SJCRH30 (cell line): ENCODE measurements around the gene KDELR3. TPM values are rescaled to one million over a fixed set of nuclear protein-coding genes. Genes with fewer than 3 reads are reported as not detected.

Experiments
- DNase-seq, 2 experiments: peaks; one replicate each; pipeline ENCODE4 v3.0.0-alpha.2; 2015 to 2020
- H3K27ac ChIP-seq: fragments of 250-450 bp; sonication (Bioruptor Pico); 2 replicates; pipeline ENCODE4 v1.5.1; 2020; ENCODE audit warnings: mild to moderate bottlenecking, moderate library complexity
- H3K27me3 ChIP-seq: fragments of 250-450 bp; sonication (Bioruptor Pico); 2 replicates; pipeline ENCODE4 v1.5.1; 2020; ENCODE audit warnings: mild to moderate bottlenecking, moderate library complexity
- H3K36me3 ChIP-seq: fragments of 250-450 bp; sonication (Bioruptor Pico); 2 replicates; pipeline ENCODE4 v1.5.1; 2020; ENCODE audit warnings: mild to moderate bottlenecking, moderate library complexity
- H3K4me1 ChIP-seq: fragments of 250-450 bp; sonication (Bioruptor Pico); 2 replicates; pipeline ENCODE4 v1.5.1; 2020; ENCODE audit warnings: mild to moderate bottlenecking, moderate library complexity
- H3K4me3 ChIP-seq: fragments of 250-450 bp; sonication (Bioruptor Pico); 2 replicates; pipeline ENCODE4 v1.5.1; 2020; ENCODE audit warnings: mild to moderate bottlenecking, moderate library complexity
- H3K9me3 ChIP-seq: fragments of 250-450 bp; sonication (Bioruptor Pico); replicated peaks from 2 replicates; pipeline ENCODE4 v1.5.1; 2020; ENCODE audit warnings: mild to moderate bottlenecking, moderate library complexity
- total RNA-seq: library from RNA; depleted of rRNA; stranded (reverse); fragments of >200 nt; shearing (Covaris generic); gene quantifications from 2 replicates; pipeline ENCODE4 v1.2.3, GENCODE V29; 2014

The KDELR3 gene
- total RNA-seq, 1 experiment from 2014 or later: 2.3 TPM

DNA sequence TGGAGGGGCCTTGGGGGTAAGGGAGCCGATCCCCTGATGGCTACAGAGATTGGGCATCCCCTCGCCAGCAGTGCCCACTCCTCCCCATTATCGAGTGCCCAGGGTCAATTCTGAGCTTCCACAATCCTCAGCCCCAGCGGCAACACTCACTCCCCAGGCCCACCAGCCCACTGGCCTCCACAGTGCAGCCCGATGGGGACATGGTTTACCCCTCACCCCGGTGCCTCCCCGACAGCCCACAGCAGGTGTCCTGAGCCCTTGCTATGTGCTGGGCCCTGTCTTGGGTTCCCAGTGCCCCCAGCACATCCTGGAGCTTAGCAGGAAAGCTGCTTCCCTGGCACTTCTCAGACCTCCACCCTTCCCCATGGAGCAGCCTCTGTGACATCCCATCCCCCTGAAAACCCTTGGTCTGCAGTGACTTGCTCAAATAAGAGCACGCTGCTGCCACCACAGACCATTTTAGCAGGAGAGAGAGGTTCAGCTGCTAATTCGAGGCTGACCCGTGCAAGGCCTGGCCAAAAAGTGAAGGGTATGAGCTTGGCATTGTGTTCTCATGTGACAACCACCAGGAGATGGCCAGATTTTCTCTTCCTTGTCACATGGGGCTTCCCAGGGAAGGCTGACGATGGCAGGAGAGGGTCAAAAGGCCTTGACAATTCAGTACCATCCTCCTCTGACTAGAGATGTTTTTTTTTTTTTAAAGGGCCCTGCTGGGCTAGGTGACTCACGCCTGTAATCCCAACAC is 36.5 kb upstream of the KDELR3 start:
- no peaks in the 10 kb centered on the region for H3K36me3 ChIP-seq
- peaks cover 3% of the 10 kb centered on the region; the same call in 1 of the 2 replicates for H3K4me1 ChIP-seq
- H3K4me3 ChIP-seq: no peak overlapping the region
- DNase-seq: no peak
- no peak overlapping the region for H3K27ac ChIP-seq
- no peaks in the 10 kb centered on the region for H3K9me3 ChIP-seq
- H3K27me3 ChIP-seq: no peaks in the 10 kb centered on the region

DNA sequence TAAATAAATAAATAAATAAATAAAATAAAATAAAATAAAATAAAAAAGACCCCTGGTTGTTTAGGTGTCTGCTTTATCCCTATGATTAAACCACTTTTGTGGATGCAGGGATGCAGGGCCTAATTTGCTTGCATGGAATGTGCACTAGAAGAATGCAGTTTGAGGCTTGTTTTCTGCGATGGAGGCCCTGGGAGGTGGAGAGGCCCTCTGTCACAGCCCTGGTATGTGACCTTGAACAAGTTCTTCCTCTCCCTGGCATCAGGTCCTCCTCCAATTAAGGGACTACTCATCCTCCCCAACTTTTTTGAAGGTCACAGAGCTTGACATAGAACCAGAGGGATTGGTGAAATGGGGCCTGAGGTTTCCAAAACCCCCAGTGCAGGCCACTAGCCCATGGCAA is 35.6 kb upstream of the KDELR3 start:
- no peak overlapping the region for H3K4me3 ChIP-seq
- H3K4me1 ChIP-seq: peaks cover 3% of the 10 kb centered on the region; the same call in 1 of the 2 replicates
- no peaks in the 10 kb centered on the region for H3K9me3 ChIP-seq
- no peaks in the 10 kb centered on the region for H3K36me3 ChIP-seq
- H3K27ac ChIP-seq: no peak overlapping the region
- no peak for DNase-seq
- no peaks in the 10 kb centered on the region for H3K27me3 ChIP-seq

DNA sequence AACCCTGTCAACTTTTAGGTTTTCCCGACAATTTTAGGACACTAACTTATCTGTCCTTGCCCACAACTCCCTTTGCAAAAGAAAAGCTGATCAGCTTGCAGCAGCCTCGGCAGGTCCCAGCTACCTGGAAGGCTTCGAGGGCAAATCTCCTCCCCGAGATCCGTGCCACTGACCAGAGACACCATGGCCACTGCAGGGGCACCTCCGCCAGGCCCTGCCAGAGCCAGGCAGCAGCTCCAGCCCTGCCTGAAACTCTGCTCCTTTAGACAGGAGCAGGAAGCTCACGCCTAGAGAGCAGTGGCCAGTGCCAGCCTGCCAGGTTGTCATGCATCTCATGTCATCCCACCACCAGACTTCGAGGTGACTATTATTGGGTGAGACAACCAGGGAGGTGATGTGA is 34.0 kb upstream of the KDELR3 start:
- Histone ChIP-seq H3K27ac (no peak overlapping the region), H3K27me3 (no peaks in the 10 kb centered on the region), H3K9me3 (no peaks in the 10 kb centered on the region), H3K4me3 (no peak overlapping the region), H3K36me3 (no peaks in the 10 kb centered on the region), H3K4me1 (peaks cover 3% of the 10 kb centered on the region; the same call in 1 of the 2 replicates)
- DNase-seq: no peak

DNA sequence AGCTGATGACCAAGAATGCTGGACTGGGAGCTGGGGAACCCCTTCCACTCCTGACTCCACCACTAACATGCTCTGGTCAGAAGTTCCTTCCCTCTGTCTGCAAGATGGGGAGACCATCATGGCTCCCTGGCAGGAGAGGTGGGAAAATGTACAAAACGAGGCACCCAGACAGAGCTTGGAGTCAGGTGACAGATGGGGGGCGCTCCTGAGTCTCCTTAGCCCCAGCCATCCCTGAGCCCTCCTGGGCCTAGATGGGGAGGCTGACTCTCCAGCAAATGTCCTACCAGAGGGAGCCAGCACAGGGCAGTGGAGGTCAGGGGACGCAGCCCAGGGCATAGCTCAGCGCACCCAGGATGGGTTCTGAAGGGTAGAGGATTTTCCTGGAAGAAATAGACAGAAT is 32.9 kb upstream of the KDELR3 start:
- Histone ChIP-seq H3K27ac (no peak overlapping the region), H3K9me3 (no peaks in the 10 kb centered on the region), H3K4me3 (no peak overlapping the region), H3K36me3 (no peaks in the 10 kb centered on the region), H3K4me1 (no peaks in the 10 kb centered on the region), H3K27me3 (no peaks in the 10 kb centered on the region)
- no peak for DNase-seq

DNA sequence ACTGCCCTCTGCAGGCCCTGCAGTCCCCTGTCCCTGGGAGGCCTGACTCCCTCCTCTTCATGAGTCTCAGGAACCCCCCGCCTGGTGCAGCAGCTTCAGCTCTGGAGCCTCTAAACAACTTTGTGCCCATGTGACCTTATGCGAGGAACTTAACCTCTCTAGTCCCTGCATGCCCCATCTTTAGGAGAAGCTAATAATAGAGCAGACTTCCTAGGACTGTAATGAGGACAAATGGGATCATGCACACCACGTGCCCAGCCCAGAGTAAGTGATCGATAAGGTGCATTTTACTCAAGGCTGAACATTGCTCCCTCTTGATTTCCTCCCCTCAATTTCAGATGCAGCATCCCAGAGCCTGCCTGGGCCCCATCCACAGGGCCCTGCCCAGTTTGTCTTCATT is 31.9 kb upstream of the KDELR3 start:
- Histone ChIP-seq H3K27ac (no peak overlapping the region), H3K4me1 (no peaks in the 10 kb centered on the region), H3K4me3 (no peak overlapping the region), H3K27me3 (no peaks in the 10 kb centered on the region), H3K9me3 (no peaks in the 10 kb centered on the region), H3K36me3 (no peaks in the 10 kb centered on the region)
- DNase-seq: no peak

DNA sequence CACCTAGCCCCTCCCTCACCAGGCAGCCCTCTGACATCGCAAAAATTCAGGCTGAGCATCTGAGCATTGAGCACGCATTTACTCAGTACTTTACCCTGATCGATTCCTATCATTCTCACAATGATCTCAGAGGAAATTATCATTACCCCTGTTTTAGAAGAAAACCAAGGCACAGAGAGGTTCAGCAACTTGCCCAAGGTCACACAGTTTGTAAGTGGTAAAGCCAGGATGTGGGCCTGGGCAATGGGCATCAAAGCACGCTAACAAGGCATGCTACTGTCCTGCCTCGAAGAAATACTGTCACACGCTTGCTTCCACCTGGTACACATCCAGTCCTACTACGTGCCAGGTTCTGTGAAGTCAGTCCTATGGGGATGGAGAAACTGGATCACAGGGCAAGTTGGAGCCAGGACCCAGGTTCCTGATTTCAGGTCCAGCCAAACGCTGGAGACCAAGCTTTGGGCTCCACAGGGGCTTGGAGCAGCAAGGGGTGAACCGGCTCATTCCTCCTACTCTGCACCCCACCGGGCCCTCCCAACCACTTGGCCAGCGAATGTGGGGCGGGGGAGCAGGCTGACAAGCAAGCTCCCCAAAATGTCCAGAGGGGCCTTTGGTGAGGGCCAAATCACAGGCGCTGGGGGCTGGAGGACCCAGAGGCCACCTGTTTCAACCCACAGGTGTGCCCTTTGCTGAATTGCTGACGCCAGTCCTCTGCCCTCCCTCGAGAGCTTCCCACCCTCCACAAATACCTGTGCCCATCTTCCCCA is 31.1 kb upstream of the KDELR3 start:
- H3K27me3 ChIP-seq: no peaks in the 10 kb centered on the region
- no peaks in the 10 kb centered on the region for H3K4me1 ChIP-seq
- H3K4me3 ChIP-seq: no peak overlapping the region
- no peak overlapping the region for H3K27ac ChIP-seq
- H3K36me3 ChIP-seq: no peaks in the 10 kb centered on the region
- H3K9me3 ChIP-seq: no peaks in the 10 kb centered on the region
- DNase-seq: no peak

DNA sequence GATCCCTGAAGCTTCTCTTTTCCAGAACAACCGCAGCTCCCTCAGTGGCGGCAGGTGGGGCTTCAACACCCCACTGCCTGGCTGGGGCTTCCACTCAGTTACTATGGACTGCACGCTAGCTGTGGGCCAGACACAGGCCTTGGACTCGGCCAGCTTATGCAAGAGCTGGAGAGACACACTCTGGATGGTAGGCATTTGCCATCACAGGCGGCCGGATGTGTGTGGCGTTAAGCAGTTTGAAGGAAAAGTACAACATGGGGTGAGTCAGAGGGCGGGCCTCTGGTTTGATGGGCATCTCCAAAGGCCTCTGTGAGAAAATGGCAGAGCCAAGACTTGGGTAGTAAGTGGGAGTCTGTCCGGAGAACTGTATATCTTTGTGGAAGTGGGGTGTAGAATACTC is 30.5 kb upstream of the KDELR3 start:
- H3K27me3 ChIP-seq: no peaks in the 10 kb centered on the region

DNA sequence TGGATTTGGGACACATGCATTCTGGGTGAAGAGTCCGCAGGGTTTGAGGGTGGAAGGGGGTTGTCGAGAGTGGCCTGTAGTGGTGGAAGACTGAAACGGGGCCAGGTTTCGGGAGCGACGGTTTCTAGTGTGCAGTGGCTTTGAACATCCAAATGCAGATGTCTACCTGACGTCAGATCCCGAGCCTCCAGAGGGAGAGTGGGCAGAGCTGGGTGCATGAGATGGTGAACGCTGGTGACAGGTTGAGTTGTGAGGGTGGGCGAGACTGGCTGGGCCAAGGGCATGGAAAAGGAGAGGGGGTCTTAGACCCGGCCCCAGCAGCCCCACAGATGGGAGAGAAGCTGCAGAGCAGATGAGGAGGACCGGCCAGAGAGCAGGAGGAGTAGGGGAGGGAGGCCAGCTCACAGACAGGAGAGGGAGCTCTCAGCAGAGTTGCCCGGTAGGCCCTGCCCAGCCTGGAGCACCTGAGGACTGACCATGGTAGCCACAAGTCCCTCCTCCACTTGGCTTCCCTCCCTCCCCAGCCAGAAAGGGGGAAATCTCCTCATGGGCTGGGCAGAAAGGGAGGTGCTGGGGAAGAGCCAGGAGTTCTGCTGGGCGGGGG is 27.0 kb upstream of the KDELR3 start:
- Histone ChIP-seq H3K36me3 (no peaks in the 10 kb centered on the region), H3K27me3 (0 out of 2 replicates have a peak, but pooled peaks cover 4% of the 10 kb centered on the region), H3K9me3 (no peaks in the 10 kb centered on the region), H3K4me1 (no peaks in the 10 kb centered on the region), H3K4me3 (no peak overlapping the region), H3K27ac (no peak overlapping the region)
- no peak for DNase-seq

More for the DNA sequence above, 30.5 kb upstream of the KDELR3 start:
- DNase-seq: no peak
- H3K9me3 ChIP-seq: no peaks in the 10 kb centered on the region
- H3K36me3 ChIP-seq: no peaks in the 10 kb centered on the region
- H3K4me3 ChIP-seq: no peak overlapping the region
- H3K4me1 ChIP-seq: no peaks in the 10 kb centered on the region
- no peak overlapping the region for H3K27ac ChIP-seq

DNA sequence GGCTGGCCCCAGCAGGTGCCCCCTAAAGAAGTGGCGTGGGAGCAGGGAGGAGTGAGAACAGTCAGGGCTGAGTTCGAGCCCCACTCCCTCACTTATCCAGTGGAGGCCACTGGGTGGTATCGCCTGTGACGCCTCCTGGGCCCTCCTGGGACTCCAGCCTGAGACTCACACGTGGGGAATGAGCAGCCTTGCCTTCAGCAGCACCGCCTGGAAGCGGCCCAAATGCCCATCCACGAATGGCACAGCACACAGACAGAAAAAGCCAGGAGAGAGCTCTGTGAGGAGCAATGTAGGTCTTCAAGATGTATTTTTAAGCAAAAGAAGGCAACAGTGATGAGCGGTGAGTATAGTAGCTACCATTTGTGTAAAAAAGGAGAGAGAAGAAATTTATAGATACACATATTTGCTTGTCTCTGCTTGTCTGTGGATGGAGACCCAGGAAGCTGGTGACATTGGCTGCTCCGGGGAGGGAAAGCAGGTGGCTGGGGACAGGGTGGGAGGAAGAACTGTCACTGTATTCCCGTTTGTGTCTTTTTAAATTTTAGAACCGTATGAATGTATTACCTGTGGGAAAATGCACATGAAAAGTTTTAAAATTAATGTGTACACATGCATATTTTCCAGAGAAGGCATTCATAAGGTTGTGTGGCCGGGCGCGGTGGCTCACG is 26.1 kb upstream of the KDELR3 start:
- Histone ChIP-seq H3K9me3 (no peaks in the 10 kb centered on the region), H3K36me3 (no peaks in the 10 kb centered on the region), H3K4me1 (no peaks in the 10 kb centered on the region), H3K27ac (no peak overlapping the region), H3K27me3 (0 out of 2 replicates have a peak, but pooled peaks cover 4% of the 10 kb centered on the region), H3K4me3 (no peak overlapping the region)
- no peak for DNase-seq

DNA sequence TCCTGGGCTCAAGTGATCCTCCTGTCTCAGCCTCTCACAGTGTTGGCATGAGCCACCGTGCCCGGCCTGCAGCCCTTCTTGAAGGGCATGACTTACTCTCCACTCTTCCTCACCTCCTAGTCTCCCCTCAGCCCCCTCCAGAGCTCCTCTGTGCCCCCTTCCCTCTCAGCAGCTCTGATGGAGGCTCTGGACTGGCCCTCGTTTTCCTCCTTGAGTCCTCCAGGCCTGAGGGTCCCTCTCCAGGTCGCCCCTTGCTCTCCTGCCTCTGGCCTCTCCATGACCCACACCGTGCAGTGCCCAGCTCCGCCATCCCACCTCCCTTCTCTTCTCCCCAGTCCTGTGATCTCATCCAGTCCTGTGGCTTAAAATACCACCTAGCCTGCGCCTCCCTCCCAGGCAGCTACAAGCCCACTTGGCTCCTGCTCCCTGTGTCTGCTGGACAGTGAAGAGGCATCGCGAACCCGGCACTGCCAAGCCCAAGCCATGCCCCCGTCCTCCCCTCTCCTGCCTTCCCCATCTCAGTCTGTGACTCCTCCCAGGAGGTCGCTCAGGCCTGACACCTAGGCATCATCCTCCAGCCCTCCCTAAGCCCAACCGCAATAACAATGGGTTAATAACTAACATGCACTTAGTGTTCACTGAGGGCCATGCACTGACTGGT is 24.8 kb upstream of the KDELR3 start:
- Histone ChIP-seq H3K9me3 (no peaks in the 10 kb centered on the region), H3K36me3 (no peaks in the 10 kb centered on the region), H3K27ac (no peak overlapping the region), H3K4me1 (no peaks in the 10 kb centered on the region), H3K27me3 (0 out of 2 replicates have a peak, but pooled peaks cover 4% of the 10 kb centered on the region), H3K4me3 (no peak overlapping the region)
- DNase-seq: no peak

DNA sequence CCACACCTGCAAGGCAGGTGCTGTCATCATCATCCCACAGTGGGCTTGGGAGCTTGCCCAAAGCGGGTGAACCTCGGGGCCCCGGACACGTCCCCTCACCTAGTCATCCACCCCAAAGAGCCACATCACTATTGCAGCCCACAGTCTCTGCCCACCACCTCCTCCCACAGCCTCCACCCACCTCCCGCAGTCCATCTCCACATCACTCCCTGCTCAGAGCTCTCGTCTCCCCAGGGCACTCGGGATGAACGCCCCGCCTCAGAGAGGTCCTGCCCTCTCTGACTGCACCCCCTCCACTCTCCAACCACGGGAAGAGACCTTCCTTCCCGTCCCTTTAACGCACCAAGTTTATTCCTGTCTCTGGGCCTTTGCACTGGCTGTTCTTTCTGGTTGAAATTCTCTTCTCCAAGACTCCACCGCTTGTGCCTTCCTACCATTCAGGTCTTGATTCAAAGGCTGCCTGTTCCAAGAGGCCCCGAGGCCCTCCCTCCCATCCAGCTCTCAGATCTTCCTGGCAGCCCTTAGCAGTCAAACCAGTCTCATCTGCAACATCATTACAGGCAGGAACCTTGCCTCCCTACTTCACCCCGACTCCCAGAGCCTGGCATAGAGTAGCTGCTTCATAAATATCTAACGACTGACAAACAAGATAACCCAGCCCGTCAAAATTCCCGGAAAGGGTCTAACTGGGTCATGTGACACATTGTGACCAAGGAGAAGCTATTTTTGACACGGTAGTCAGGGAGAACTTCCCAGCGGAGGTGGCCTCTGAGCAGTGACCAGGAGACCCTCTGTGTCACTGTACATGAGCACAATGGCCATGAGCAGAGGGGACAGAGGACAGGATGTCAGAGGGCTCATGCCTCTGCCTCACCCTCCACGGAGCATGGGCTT is 24.0 kb upstream of the KDELR3 start:
- Histone ChIP-seq H3K27ac (no peak overlapping the region), H3K9me3 (no peaks in the 10 kb centered on the region), H3K4me1 (no peaks in the 10 kb centered on the region), H3K27me3 (0 out of 2 replicates have a peak, but pooled peaks cover 4% of the 10 kb centered on the region), H3K4me3 (no peak overlapping the region), H3K36me3 (no peaks in the 10 kb centered on the region)
- DNase-seq: no peak

DNA sequence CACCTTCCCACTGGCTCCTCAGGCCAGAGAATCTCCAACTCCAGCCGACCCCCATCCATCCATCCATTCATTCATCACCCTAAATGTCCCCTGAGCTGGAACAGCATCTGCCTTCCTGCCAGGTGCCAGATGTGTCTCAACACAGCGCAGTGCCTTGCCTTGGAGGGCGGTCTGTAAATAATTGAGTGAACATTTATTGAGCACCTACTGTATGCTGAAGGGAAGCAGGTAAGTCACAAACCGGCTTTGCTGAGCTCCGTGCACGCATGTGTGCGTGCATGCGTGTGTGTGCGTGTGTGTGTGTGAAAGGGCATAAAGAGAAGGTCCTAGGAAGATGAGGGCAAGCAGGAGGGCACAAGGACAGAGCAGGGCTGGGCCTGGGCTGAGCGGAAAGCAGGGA is 23.1 kb upstream of the KDELR3 start:
- H3K27ac ChIP-seq: no peak overlapping the region
- no peaks in the 10 kb centered on the region for H3K9me3 ChIP-seq
- 0 out of 2 replicates have a peak, but pooled peaks cover 7% of the 10 kb centered on the region for H3K27me3 ChIP-seq
- no peaks in the 10 kb centered on the region for H3K4me1 ChIP-seq
- no peak for DNase-seq
- H3K36me3 ChIP-seq: no peaks in the 10 kb centered on the region
- H3K4me3 ChIP-seq: no peak overlapping the region

DNA sequence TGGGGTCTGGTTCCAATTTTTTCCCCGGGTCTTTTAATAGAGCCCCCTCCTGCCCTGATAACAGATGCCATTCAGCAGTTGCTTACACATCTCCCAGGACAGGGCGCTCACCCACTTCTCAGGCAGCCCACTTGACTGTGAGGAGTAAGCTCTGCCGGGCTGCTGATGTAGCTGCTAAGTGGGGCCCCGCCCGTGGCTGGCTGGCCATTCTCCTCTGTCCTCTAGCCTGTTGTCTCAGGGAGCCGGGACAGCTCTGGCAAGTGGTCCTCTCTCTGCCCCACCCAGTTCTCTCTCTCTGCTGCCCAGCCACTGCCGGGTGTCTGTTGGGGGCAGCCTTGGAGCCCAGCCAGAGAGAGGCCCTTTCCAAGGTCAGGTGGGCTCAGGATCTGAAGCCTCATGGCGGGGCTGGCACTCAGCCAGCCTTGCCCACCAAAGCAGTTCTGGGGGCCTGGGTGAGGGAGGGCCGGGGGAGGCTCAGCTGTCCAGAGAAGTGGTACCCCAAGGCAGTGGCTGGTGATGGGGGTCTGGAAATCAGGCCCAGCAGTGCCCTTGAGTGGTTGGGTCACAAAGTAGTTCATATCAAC is 21.8 kb upstream of the KDELR3 start:
- H3K27ac ChIP-seq: no peak overlapping the region
- no peaks in the 10 kb centered on the region for H3K36me3 ChIP-seq
- peaks cover 14% of the 10 kb centered on the region; the same call in 1 of the 2 replicates for H3K27me3 ChIP-seq
- no peaks in the 10 kb centered on the region for H3K9me3 ChIP-seq
- H3K4me1 ChIP-seq: no peaks in the 10 kb centered on the region
- H3K4me3 ChIP-seq: no peak overlapping the region
- no peak for DNase-seq
